Adrenal gland (tissue), 5 donors: ENCODE measurements around the gene BRIP1.

Experiments used
- POLR2A ChIP-seq, 2 donors: fragments of 450-650 bp; IDR thresholded peaks; one replicate each; pipeline ENCODE4 v1.6.1; 2017; ENCODE audit warnings: antibody characterized with exemption in 2 of 2, mild to moderate bottlenecking in 2 of 2, moderate library complexity in 1 of 2
- TF ChIP-seq, protein P1 (sequence below), 6 experiments: fragments of 450-650 bp in 4 of 6; fragments of 200-600 bp in 2 of 6; sonication (generic) in 1 of 6; IDR thresholded peaks; 1 replicate in 5 of 6; 2 replicates in 1 of 6; pipeline versions ENCODE4 v1.5.1 to v1.8.0; 2016 to 2021; ENCODE audit warnings: antibody characterized with exemption in 6 of 6, mild to moderate bottlenecking in 2 of 6, moderate library complexity in 1 of 6
- donor health status: DM: no; HTN: no; CAD: no.

DNA sequence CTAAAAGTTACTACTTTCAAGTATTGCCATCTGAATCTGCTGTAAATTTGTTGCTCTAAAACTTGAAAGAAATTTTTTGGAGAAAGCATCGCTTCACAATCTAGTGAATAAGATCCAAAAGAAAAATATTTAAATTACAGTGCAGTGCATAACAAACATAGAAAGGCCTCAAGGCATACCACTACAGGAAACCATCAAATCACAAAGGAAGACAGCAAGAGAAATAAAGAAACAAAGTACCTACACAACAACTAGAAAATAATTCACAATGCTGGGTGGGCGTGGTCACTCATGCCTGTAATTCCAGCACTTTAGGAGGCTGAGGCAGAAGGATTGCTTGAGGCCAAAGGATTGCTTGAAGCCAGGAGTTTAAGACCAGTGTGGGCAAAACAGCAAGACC, 104.9 kb downstream of the BRIP1 start:
- TF ChIP-seq, protein P1, sequence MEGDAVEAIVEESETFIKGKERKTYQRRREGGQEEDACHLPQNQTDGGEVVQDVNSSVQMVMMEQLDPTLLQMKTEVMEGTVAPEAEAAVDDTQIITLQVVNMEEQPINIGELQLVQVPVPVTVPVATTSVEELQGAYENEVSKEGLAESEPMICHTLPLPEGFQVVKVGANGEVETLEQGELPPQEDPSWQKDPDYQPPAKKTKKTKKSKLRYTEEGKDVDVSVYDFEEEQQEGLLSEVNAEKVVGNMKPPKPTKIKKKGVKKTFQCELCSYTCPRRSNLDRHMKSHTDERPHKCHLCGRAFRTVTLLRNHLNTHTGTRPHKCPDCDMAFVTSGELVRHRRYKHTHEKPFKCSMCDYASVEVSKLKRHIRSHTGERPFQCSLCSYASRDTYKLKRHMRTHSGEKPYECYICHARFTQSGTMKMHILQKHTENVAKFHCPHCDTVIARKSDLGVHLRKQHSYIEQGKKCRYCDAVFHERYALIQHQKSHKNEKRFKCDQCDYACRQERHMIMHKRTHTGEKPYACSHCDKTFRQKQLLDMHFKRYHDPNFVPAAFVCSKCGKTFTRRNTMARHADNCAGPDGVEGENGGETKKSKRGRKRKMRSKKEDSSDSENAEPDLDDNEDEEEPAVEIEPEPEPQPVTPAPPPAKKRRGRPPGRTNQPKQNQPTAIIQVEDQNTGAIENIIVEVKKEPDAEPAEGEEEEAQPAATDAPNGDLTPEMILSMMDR (IDR thresholded peaks at IDR 0.05) = no peak
- no peak for TF ChIP-seq POLR2A (IDR thresholded peaks at IDR 0.05)
